BJ (cell line): ENCODE measurements around the gene SPOPL. TPM values are rescaled to one million over a fixed set of nuclear protein-coding genes. Genes with fewer than 3 reads are reported as not detected.
"Not testable (repeated sequence)": the region's sequence is repeated elsewhere in the genome, so short reads cannot be mapped to it uniquely, and the experiment has no call there.

Experiments used
- CTCF ChIA-PET: fragments of 350-600 bp; formaldehyde crosslinking; extraction: SDS; loops from one replicate; lab custom pipeline; 2021; ENCODE audit warnings: antibody characterized with exemption, inconsistent platforms; lab: Yijun Ruan, JAX
- POLR2A ChIA-PET: fragments of 300-600 bp; sonication (Branson Sonifier 250); formaldehyde crosslinking; extraction: SDS; loops from one replicate; lab custom pipeline; 2021; ENCODE audit warnings: antibody characterized with exemption; lab: Charles Lee
- DNase-seq: peaks from one replicate; pipeline ENCODE4 v3.0.0-alpha.2; 2011; ENCODE audit warnings: low read depth
- H3K27me3 ChIP-seq: 2 replicates; pipeline ENCODE4 v1.6.0; 2011; ENCODE audit warnings: low read length; ENCODE audit not compliant: control insufficient read depth, insufficient read depth
- H3K36me3 ChIP-seq: 2 replicates; pipeline ENCODE4 v1.5.1; 2011; ENCODE audit warnings: low read length; ENCODE audit not compliant: control insufficient read depth, insufficient read depth
- H3K4me3 ChIP-seq: 2 replicates; pipeline ENCODE4 v1.5.1; 2011; ENCODE audit warnings: low read depth, mild to moderate bottlenecking, control low read depth, low read length
- CTCF ChIP-seq: IDR thresholded peaks from 2 replicates; pipeline ENCODE4 v1.5.1; 2011; ENCODE audit warnings: low read depth, mild to moderate bottlenecking, control low read depth, inconsistent platforms, low read length, moderate library complexity; ENCODE audit not compliant: insufficient read depth
- polyA plus RNA-seq: library from polyadenylated mRNA; depleted of rRNA; stranded (reverse); fragments of >200 nt; gene quantifications from 2 replicates; pipeline ENCODE4 v1.2.3, GENCODE V29; 2011

SPOPL gene
- polyA plus RNA-seq, 1 experiment = 5.8 TPM

DNA sequence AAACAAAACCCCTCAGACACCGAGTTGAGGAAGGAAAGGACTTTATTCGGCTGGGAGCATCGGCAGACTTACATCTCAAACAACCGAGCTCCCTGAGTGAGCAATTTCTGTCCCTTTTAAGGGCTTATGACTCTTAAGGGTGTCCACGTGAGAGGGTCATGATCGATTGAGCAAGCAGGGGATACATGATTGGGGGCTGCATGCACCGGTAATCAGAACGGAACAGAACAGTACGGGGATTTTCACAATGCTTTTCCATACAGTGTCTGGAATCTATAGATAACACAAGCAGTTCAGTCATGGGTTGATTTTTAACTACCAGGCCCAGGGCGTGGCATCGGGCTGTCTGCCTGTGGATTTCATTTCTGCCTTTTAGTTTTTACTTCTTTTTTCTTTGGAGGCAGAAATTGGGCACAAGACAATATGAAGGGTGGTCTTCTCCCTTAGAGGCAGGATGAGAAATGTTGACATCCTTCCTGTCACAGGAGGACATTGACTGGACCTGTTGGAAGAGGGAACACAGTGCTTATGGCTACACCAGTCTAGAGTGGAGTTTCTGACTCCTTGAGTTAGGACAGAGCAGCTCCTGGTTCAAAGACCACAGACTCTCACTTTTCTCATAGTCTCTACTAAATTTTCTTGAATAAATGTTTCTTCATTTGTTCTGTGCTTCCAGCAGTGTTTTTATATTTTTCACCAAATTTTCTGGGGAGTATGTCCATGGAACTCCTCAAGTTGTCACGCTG lies 35.8 kb downstream of the SPOPL start:
- Histone ChIP-seq H3K4me3 (no peak overlapping the region), H3K27me3 (no peaks in the 10 kb centered on the region), H3K36me3 (no peaks in the 10 kb centered on the region; the same call in 1 of the 2 replicates)
- CTCF ChIA-PET = interaction anchor here (1.1 kb wide), 1 partner anchor 9 kb away, joined by 4 read pairs; no protein-coding TSS in a partner anchor
- TF ChIP-seq CTCF = no peak
- POLR2A ChIA-PET = no interaction called here
- no peak for DNase-seq

GRCh38 chr2:138544206-138544605 lies 42.6 kb downstream of the SPOPL start:
- CTCF ChIA-PET = interaction anchor here (0.6 kb wide), 1 partner anchor 170 kb away, joined by 4 read pairs; no protein-coding TSS in a partner anchor

GRCh38 chr2:138548796-138549195 lies 47.2 kb downstream of the SPOPL start:
- no peak for DNase-seq

More at GRCh38 chr2:138544206-138544605, 42.6 kb downstream of the SPOPL start:
- H3K4me3 ChIP-seq, H3K36me3 ChIP-seq, H3K27me3 ChIP-seq, POLR2A ChIA-PET, DNase-seq: not testable (repeated sequence)

DNA sequence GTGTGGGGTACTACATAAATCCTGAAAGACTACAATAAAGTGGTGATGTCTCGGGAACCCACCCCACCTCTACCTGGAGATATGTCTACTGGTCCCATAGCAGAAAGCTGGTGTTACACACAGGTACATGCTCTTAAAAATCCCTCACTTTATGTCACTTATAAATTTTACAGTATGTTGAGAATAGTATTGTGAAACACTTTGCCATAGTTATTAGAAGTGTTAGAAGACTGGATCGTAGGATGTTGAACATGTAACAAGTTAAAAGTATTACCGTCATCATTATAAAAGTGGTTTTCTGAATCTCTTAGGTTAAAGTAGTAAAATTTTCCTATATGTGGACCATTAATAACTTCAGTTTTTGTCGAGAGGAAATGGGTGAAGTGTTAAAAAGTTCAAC lies 48.6 kb downstream of the SPOPL start:
- ChIA-PET POLR2A (no interaction called here), CTCF (no interaction called here)
- Histone ChIP-seq H3K4me3 (no peak overlapping the region), H3K27me3 (no peaks in the 10 kb centered on the region), H3K36me3 (peaks cover 4% of the 10 kb centered on the region)
- no peak for TF ChIP-seq CTCF
- no peak for DNase-seq

More at GRCh38 chr2:138548796-138549195, 47.2 kb downstream of the SPOPL start:
- Histone ChIP-seq H3K4me3 (no peak overlapping the region), H3K27me3 (no peaks in the 10 kb centered on the region), H3K36me3 (peaks cover 3% of the 10 kb centered on the region)
- POLR2A ChIA-PET = no interaction called here
- CTCF ChIA-PET = no interaction called here
- no peak for TF ChIP-seq CTCF

- H3K4me3 ChIP-seq = no peak overlapping the region
- ChIA-PET CTCF (no interaction called here), POLR2A (no interaction called here)
- H3K36me3 ChIP-seq = peaks cover 4% of the 10 kb centered on the region
- DNase-seq = no peak
- H3K27me3 ChIP-seq = no peaks in the 10 kb centered on the region
- TF ChIP-seq CTCF = no peak
Measured at GRCh38 chr2:138550670-138551287, 49.2 kb downstream of the SPOPL start.
